IMR-90 (cell line): ENCODE measurements around the gene C1QL4. TPM values are rescaled to one million over a fixed set of nuclear protein-coding genes. Genes with fewer than 3 reads are reported as not detected.

Source experiments
- ATAC-seq: fragments of 200-7000 bp; cut with Tn5 transposase; 2 replicates; pipeline ENCODE4 v1.9.1; 2020; ENCODE audit warnings: low read depth, mild to moderate bottlenecking, moderate library complexity
- BruUV-seq: library from RNA; stranded (reverse); fragments of 400-500 nt; replicated peaks from 2 replicates; lab custom pipeline; 2021; lab: Mats Ljungman, UMichigan
- CTCF ChIA-PET: fragments of 300-600 bp; formaldehyde crosslinking; extraction: SDS; loops from one replicate; lab custom pipeline; 2021; ENCODE audit warnings: antibody characterized with exemption; lab: Yijun Ruan, JAX
- POLR2A ChIA-PET: fragments of 300-600 bp; sonication (Branson Sonifier 250); formaldehyde crosslinking; loops from one replicate; lab custom pipeline; 2022; ENCODE audit warnings: antibody characterized with exemption; ENCODE audit not compliant: unreplicated experiment; lab: Charles Lee
- DNase-seq: peaks from one replicate; pipeline ENCODE4 v3.0.0; 2013
- H2AFZ ChIP-seq: replicated peaks from 2 replicates; pipeline ENCODE3; 2013; ENCODE audit warnings: low read length, mild to moderate bottlenecking; ENCODE audit not compliant: poor library complexity
- H2AK5ac ChIP-seq: 2 replicates; pipeline ENCODE4 v1.6.1; 2013; ENCODE audit warnings: low read depth, low read length, inconsistent platforms
- H2AK9ac ChIP-seq: replicated peaks from 2 replicates; pipeline ENCODE3; 2013; ENCODE audit warnings: mild to moderate bottlenecking, low read depth, low read length, moderate library complexity; ENCODE audit not compliant: poor library complexity
- H2BK120ac ChIP-seq: 2 replicates; pipeline ENCODE4 v1.6.1; 2013; ENCODE audit warnings: low read depth, low read length, inconsistent platforms
- H2BK15ac ChIP-seq: 3 replicates; pipeline ENCODE4 v1.6.1; 2013; ENCODE audit warnings: low read depth, low read length, inconsistent platforms
- H2BK20ac ChIP-seq: 2 replicates; pipeline ENCODE4 v1.6.1; 2013; ENCODE audit warnings: low read depth, mild to moderate bottlenecking, inconsistent platforms, low read length, moderate library complexity
- H2BK5ac ChIP-seq: 2 replicates; pipeline ENCODE4 v1.6.1; 2013; ENCODE audit warnings: mild to moderate bottlenecking, low read depth, low read length, inconsistent platforms; ENCODE audit not compliant: poor library complexity, severe bottlenecking
- H3K14ac ChIP-seq: replicated peaks from 2 replicates; pipeline ENCODE4 v1.6.1; 2013; ENCODE audit warnings: low read depth, low read length, inconsistent platforms
- H3K18ac ChIP-seq: 2 replicates; pipeline ENCODE4 v1.6.1; 2013; ENCODE audit warnings: low read depth, low read length, control low read depth
- H3K23ac ChIP-seq: 2 replicates; pipeline ENCODE4 v1.6.1; 2013; ENCODE audit warnings: low read depth, low read length, inconsistent platforms
- H3K27ac ChIP-seq: 2 replicates; pipeline ENCODE4 v1.5.1; 2013; ENCODE audit warnings: mild to moderate bottlenecking, control low read depth, low read length; ENCODE audit not compliant: insufficient read depth
- H3K27me3 ChIP-seq: 2 replicates; pipeline ENCODE4 v1.6.1; 2013; ENCODE audit warnings: low read length; ENCODE audit not compliant: control insufficient read depth, insufficient read depth
- H3K36me3 ChIP-seq: 2 replicates; pipeline ENCODE4 v1.6.1; 2013; ENCODE audit warnings: low read length, mixed read lengths; ENCODE audit not compliant: control insufficient read depth, insufficient read depth
- H3K4ac ChIP-seq: 2 replicates; pipeline ENCODE4 v1.6.1; 2013; ENCODE audit warnings: low read depth, low read length, inconsistent platforms
- H3K4me1 ChIP-seq: 2 replicates; pipeline ENCODE4 v1.6.1; 2013; ENCODE audit warnings: low read length, mixed read lengths; ENCODE audit not compliant: control insufficient read depth, insufficient read depth
- H3K4me2 ChIP-seq: 2 replicates; pipeline ENCODE4 v1.6.1; 2013; ENCODE audit warnings: low read depth, mild to moderate bottlenecking, control low read depth, low read length, moderate library complexity
- H3K4me3 ChIP-seq: 2 replicates; pipeline ENCODE4 v1.5.1; 2013; ENCODE audit warnings: low read depth, mild to moderate bottlenecking, control low read depth, low read length, moderate library complexity; ENCODE audit not compliant: insufficient read depth
- H3K56ac ChIP-seq: 2 replicates; pipeline ENCODE4 v1.6.1; 2013; ENCODE audit warnings: low read length, inconsistent platforms; ENCODE audit not compliant: insufficient read depth; ENCODE audit errors: extremely low read depth
- H3K79me1 ChIP-seq, 2 experiments: 2 replicates each; pipeline ENCODE4 v1.6.1; 2013; ENCODE audit warnings: low read length in 2 of 2, inconsistent platforms in 1 of 2, low read depth in 1 of 2
- H3K9ac ChIP-seq: 2 replicates; pipeline ENCODE4 v1.6.1; 2013; ENCODE audit warnings: low read depth, low read length, control low read depth
- H3K9me1 ChIP-seq: 2 replicates; pipeline ENCODE4 v1.6.1; 2013; ENCODE audit warnings: low read length, inconsistent platforms; ENCODE audit not compliant: insufficient read depth
- H3K9me3 ChIP-seq: 2 replicates; pipeline ENCODE4 v1.6.1; 2013; ENCODE audit warnings: low read length; ENCODE audit not compliant: control insufficient read depth, insufficient read depth
- H4K20me1 ChIP-seq: 2 replicates; pipeline ENCODE4 v1.6.1; 2013; ENCODE audit warnings: low read length, inconsistent platforms; ENCODE audit not compliant: insufficient read depth
- H4K5ac ChIP-seq: 2 replicates; pipeline ENCODE4 v1.6.1; 2013; ENCODE audit warnings: mild to moderate bottlenecking, low read depth, low read length, control low read depth
- H4K8ac ChIP-seq, 2 experiments: 2 replicates each; pipeline ENCODE4 v1.6.1; 2013; ENCODE audit warnings: low read depth in 2 of 2, low read length in 2 of 2, control low read depth in 1 of 2, inconsistent platforms in 1 of 2
- H4K91ac ChIP-seq: 2 replicates; pipeline ENCODE4 v1.6.1; 2013; ENCODE audit warnings: low read depth, low read length, inconsistent platforms; ENCODE audit not compliant: insufficient read depth
- CEBPB ChIP-seq: IDR thresholded peaks from 2 replicates; pipeline ENCODE4 v1.6.1; 2012; ENCODE audit warnings: low read depth, low read length, improper control_type of control experiment
- RAD21 ChIP-seq: IDR thresholded peaks from 2 replicates; pipeline ENCODE4 v1.6.1; 2012; ENCODE audit warnings: low read length, improper control_type of control experiment
- RFX5 ChIP-seq: IDR thresholded peaks from 2 replicates; pipeline ENCODE4 v1.8.0; 2012; ENCODE audit warnings: low read depth, mild to moderate bottlenecking, low read length, moderate library complexity
- WGBS, 2 experiments: methylation state at CpG; one replicate each; pipeline versions ENCODE4 v1.1.5 to v1.1.7; 2013; ENCODE audit warnings: missing lambda C conversion rate in 2 of 2; ENCODE audit not compliant: insufficient read length in 1 of 2; ENCODE audit errors: extremely low coverage in 2 of 2; 5-methylcytosine and 5-hydroxymethylcytosine counted together
- dilution Hi-C: fragments of 300-500 bp; cut with HindIII; formaldehyde crosslinking; loops from one replicate; pipeline ENCODE4 v1.14.3; 2018; ENCODE audit warnings: low sequenced_read_pairs; ENCODE audit not compliant: unreplicated experiment
- in situ Hi-C: fragments of 300-500 bp; cut with MboI; formaldehyde crosslinking; loops from 3 replicates; pipeline ENCODE4 v1.14.3; 2019; ENCODE audit warnings: low sequenced_read_pairs, inconsistent platforms, mixed read lengths
- intact Hi-C: fragments of 100-400 bp; cut with micrococcal nuclease; formaldehyde crosslinking; loops from 2 replicates; pipeline ENCODE4 v1.10.0; 2022
- polyA plus RNA-seq, 3 experiments: library from polyadenylated mRNA; depleted of rRNA; stranded (reverse); fragments of >200 nt; gene quantifications; 2 replicates each; pipeline ENCODE4 v1.2.3, GENCODE V29; 2012; ENCODE audit warnings: low replicate concordance in 1 of 3
- total RNA-seq: library from RNA; depleted of rRNA; stranded (reverse); fragments of >200 nt; gene quantifications from 2 replicates; pipeline ENCODE4 v1.2.3, GENCODE V29; 2012

The C1QL4 gene
- total and polyA plus RNA-seq, 2 of the 4 experiments (the other 2 are of a cell fraction), result 0.18 to 0.46 TPM

GRCh38 chr12:49364989-49365388 is 28.0 kb upstream of the C1QL4 start:
- Histone ChIP-seq H4K91ac (no peak overlapping the region; the same call in 1 of the 2 replicates), H3K9me1 (peaks cover 4% of the 10 kb centered on the region; the same call in 1 of the 2 replicates), H4K5ac (no peak overlapping the region), H2AK9ac (no peak overlapping the region), H2BK15ac (no peak overlapping the region; the same call in 2 of the 3 replicates), H3K4ac (no peak overlapping the region), H3K56ac (no peak overlapping the region), H4K20me1 (peaks cover 5% of the 10 kb centered on the region; the same call in 1 of the 2 replicates), H3K27ac (no peak overlapping the region), H3K9ac (no peak overlapping the region), H3K14ac (peak overlapping the region; percentile 47; the same call in 1 of the 2 replicates), H3K27me3 (no peaks in the 10 kb centered on the region), H2BK120ac (peak overlapping the region; percentile 28; the same call in 1 of the 2 replicates), H3K4me3 (no peak overlapping the region), H2BK5ac (peak overlapping the region; percentile 61), H2AFZ (peak overlapping the region; percentile 34), H3K4me1 (peaks cover 6% of the 10 kb centered on the region; the same call in 1 of the 2 replicates), H2AK5ac (no peak overlapping the region), H3K9me3 (no peaks in the 10 kb centered on the region), H3K23ac (no peak overlapping the region), H3K79me1 (peaks cover 3 to 20% of the 10 kb centered on the region in 2 experiments; a peak in 2 of 4 replicates), H2BK20ac (peak overlapping the region; percentile 58; the same call in 1 of the 2 replicates), H3K36me3 (no peaks in the 10 kb centered on the region), H3K18ac (no peak overlapping the region), H4K8ac (peak overlapping the region in 1 of 2 experiments; percentile 26; a peak in 1 of 4 replicates), H3K4me2 (peak overlapping the region; percentile 30; the same call in 1 of the 2 replicates)
- dilution Hi-C loops (loop anchor here (25.0 kb wide), 1 partner anchor 147 kb away; no protein-coding TSS in a partner anchor), intact Hi-C loops (no loop called here), in situ Hi-C loops (loop anchor here (5.0 kb wide), 1 partner anchor 142 kb away; no protein-coding TSS in a partner anchor)
- POLR2A ChIA-PET, result no interaction called here
- CTCF ChIA-PET, result interaction anchor here (0.6 kb wide), 1 partner anchor 85 kb away, joined by 3 read pairs; no protein-coding TSS in a partner anchor
- WGBS, 2 experiments, result no CpG with 5 or more reads among the region's 1 CpG
- DNase-seq (peak; percentile 90), ATAC-seq (no peak)
- TF ChIP-seq RAD21 (no peak), RFX5 (no peak), CEBPB (peak; percentile 98)
- no TSS peak for BruUV-seq
